HG02798 (cell line): ENCODE results near the gene LOXL1.

Experiments used
- ATAC-seq: cut with Tn5 transposase; IDR thresholded peaks from one replicate; pipeline ENCODE4 v1.9.1; 2021; ENCODE audit warnings: mild to moderate bottlenecking; ENCODE audit not compliant: unreplicated experiment, poor library complexity

LOXL1 gene

GRCh38 chr15:73899197-73900094, 26.8 kb upstream of the LOXL1 start:
- no peak for ATAC-seq

GRCh38 chr15:73900095-73900712, 26.1 kb upstream of the LOXL1 start:
- no peak for ATAC-seq

- ATAC-seq: no peak
These were observed 25.0 kb upstream of the LOXL1 start for GRCh38 chr15:73901126-73901810.

- no peak for ATAC-seq
These were observed 23.9 kb upstream of the LOXL1 start for GRCh38 chr15:73902121-73903020.

- ATAC-seq: no peak
These were observed 22.0 kb upstream of the LOXL1 start for GRCh38 chr15:73904026-73904815.

GRCh38 chr15:73905225-73905827, 20.9 kb upstream of the LOXL1 start:
- no peak for ATAC-seq

GRCh38 chr15:73906346-73907034, 19.8 kb upstream of the LOXL1 start:
- no peak for ATAC-seq

- ATAC-seq: no peak
These were observed 19.2 kb upstream of the LOXL1 start for GRCh38 chr15:73907035-73907408.

GRCh38 chr15:73908030-73908821, 18.0 kb upstream of the LOXL1 start:
- peak; percentile 55 for ATAC-seq

- ATAC-seq: no peak
These were observed 17.5 kb upstream of the LOXL1 start for GRCh38 chr15:73908822-73909122.

- ATAC-seq: no peak
These were observed 16.6 kb upstream of the LOXL1 start for GRCh38 chr15:73909651-73910050.

- no peak for ATAC-seq
These were observed 15.5 kb upstream of the LOXL1 start for GRCh38 chr15:73910522-73911303.

- no peak for ATAC-seq
These were observed 14.1 kb upstream of the LOXL1 start for GRCh38 chr15:73912030-73912596.

GRCh38 chr15:73914145-73914544, 12.1 kb upstream of the LOXL1 start:
- ATAC-seq: no peak

GRCh38 chr15:73915082-73915481, 11.2 kb upstream of the LOXL1 start:
- no peak for ATAC-seq

- ATAC-seq: no peak
These were observed 7.5 kb upstream of the LOXL1 start for GRCh38 chr15:73918784-73919183.

GRCh38 chr15:73919706-73920105, 6.6 kb upstream of the LOXL1 start:
- ATAC-seq: no peak
